ENCODE results near the gene CYP2U1. TPM values are rescaled to one million over a fixed set of nuclear protein-coding genes. Genes with fewer than 3 reads are reported as not detected.

Gene CYP2U1
- total RNA-seq, 1 experiment from 2014 or later = 1.2 TPM

GRCh38 chr4:107893171-107894137 lies 37.9 kb upstream of the CYP2U1 start:
- TF ChIP-seq CTCF (IDR thresholded peaks at IDR 0.05) = no peak
- TF ChIP-seq SIN3A (IDR thresholded peaks at IDR 0.05; ENCODE audit: borderline replicate concordance, insufficient read depth, low read depth, low read length) = no peak
- no peak for TF ChIP-seq TCF7L2 (IDR thresholded peaks at IDR 0.05; ENCODE audit: low read depth, low read length)
- TF ChIP-seq POLR2AphosphoS5 (IDR thresholded peaks at IDR 0.05; ENCODE audit: low read depth, low read length) = no peak
- TF ChIP-seq REST (IDR thresholded peaks at IDR 0.05; ENCODE audit: insufficient read depth in 1 of 2, low read depth in 2 of 2, low read length in 1 of 2) = no peak
- no peaks in the 10 kb centered on the region for H3K27me3 ChIP-seq (ENCODE audit: control insufficient read depth, insufficient read depth, low read length)
- H3K36me3 ChIP-seq (ENCODE audit: control insufficient read depth, insufficient read depth, low read length) = no peaks in the 10 kb centered on the region
- H3K9me3 ChIP-seq (ENCODE audit: control insufficient read depth, insufficient read depth, low read depth, low read length) = no peaks in the 10 kb centered on the region
- intact Hi-C loops (cut with micrococcal nuclease; ENCODE audit: unreplicated experiment) = no loop called here
- H3K27ac ChIP-seq (ENCODE audit: low read length) = no peak overlapping the region
- no peak for ATAC-seq
- H3K4me3 ChIP-seq (ENCODE audit: low read depth in 2 of 2, low read length in 2 of 2) = no peak overlapping the region
- POLR2A ChIA-PET = interaction anchor here (0.6 kb wide), 1 partner anchor 80 kb away, joined by 3 read pairs; no protein-coding TSS in a partner anchor
- BruUV-seq (replicated peaks) = no TSS peak
- CTCF ChIA-PET = no interaction called here
- no peak for DNase-seq (ENCODE audit: low read depth, low spot score)
- no peaks in the 10 kb centered on the region for H3K4me1 ChIP-seq (ENCODE audit: control insufficient read depth, insufficient read depth, low read length)
- in situ Hi-C loops (cut with HindIII; ENCODE audit: low pct_unique_long_range_greater_than_20kb, low sequenced_read_pairs) = no loop called here

- no peaks in the 10 kb centered on the region for H3K27me3 ChIP-seq (ENCODE audit: control insufficient read depth, insufficient read depth, low read length)
- H3K36me3 ChIP-seq (ENCODE audit: control insufficient read depth, insufficient read depth, low read length) = no peaks in the 10 kb centered on the region
- intact Hi-C loops (cut with micrococcal nuclease; ENCODE audit: unreplicated experiment) = no loop called here
- TF ChIP-seq REST (IDR thresholded peaks at IDR 0.05; ENCODE audit: insufficient read depth in 1 of 2, low read depth in 2 of 2, low read length in 1 of 2) = no peak
- TF ChIP-seq SIN3A (IDR thresholded peaks at IDR 0.05; ENCODE audit: borderline replicate concordance, insufficient read depth, low read depth, low read length) = no peak
- no peak for TF ChIP-seq TCF7L2 (IDR thresholded peaks at IDR 0.05; ENCODE audit: low read depth, low read length)
- TF ChIP-seq POLR2AphosphoS5 (IDR thresholded peaks at IDR 0.05; ENCODE audit: low read depth, low read length) = no peak
- no peak for TF ChIP-seq CTCF (IDR thresholded peaks at IDR 0.05)
- in situ Hi-C loops (cut with HindIII; ENCODE audit: low pct_unique_long_range_greater_than_20kb, low sequenced_read_pairs) = no loop called here
- ChIA-PET CTCF (no interaction called here), POLR2A (interaction anchor here (0.6 kb wide), 1 partner anchor 81 kb away, joined by 3 read pairs; no protein-coding TSS in a partner anchor)
- no peak overlapping the region for H3K27ac ChIP-seq (ENCODE audit: low read length)
- no peak overlapping the region for H3K4me3 ChIP-seq (ENCODE audit: low read depth in 2 of 2, low read length in 2 of 2)
- H3K4me1 ChIP-seq (ENCODE audit: control insufficient read depth, insufficient read depth, low read length) = no peaks in the 10 kb centered on the region
- no TSS peak for BruUV-seq (replicated peaks)
- no peak for ATAC-seq
- no peaks in the 10 kb centered on the region for H3K9me3 ChIP-seq (ENCODE audit: control insufficient read depth, insufficient read depth, low read depth, low read length)
- DNase-seq (ENCODE audit: low read depth, low spot score) = no peak
Measured at GRCh38 chr4:107894138-107894603, 37.2 kb upstream of the CYP2U1 start.

Measured in Panc1 (cell line).